Ascending aorta (tissue), 2 donors: ENCODE results near the gene TMTC2. TPM values are rescaled to one million over a fixed set of nuclear protein-coding genes. Genes with fewer than 3 reads are reported as not detected.

Experiments
- DNase-seq, 2 donors: peaks; one replicate each; pipeline ENCODE4 v3.0.0-alpha.2; 2019; ENCODE audit warnings: low spot score in 2 of 2
- H3K27ac ChIP-seq, 2 donors: fragments of 200-600 bp; sonication (generic); one replicate each; pipeline ENCODE4 v1.5.1; 2016 to 2017; ENCODE audit warnings: mild to moderate bottlenecking in 1 of 2
- H3K27me3 ChIP-seq: fragments of 200-600 bp; sonication (generic); one replicate; pipeline ENCODE4 v1.5.1; 2017
- H3K36me3 ChIP-seq, 2 donors: fragments of 200-600 bp; sonication (generic); one replicate each; pipeline ENCODE4 v1.5.1; 2016
- H3K4me1 ChIP-seq, 2 donors: fragments of 200-600 bp; sonication (generic); one replicate each; pipeline ENCODE4 v1.5.1; 2016 to 2017; ENCODE audit warnings: mild to moderate bottlenecking in 1 of 2
- H3K4me3 ChIP-seq, 2 donors: fragments of 200-600 bp; sonication (generic); one replicate each; pipeline ENCODE4 v1.5.1; 2016 to 2017; ENCODE audit warnings: mild to moderate bottlenecking in 1 of 2
- H3K9me3 ChIP-seq, 2 donors: fragments of 200-600 bp; sonication (generic); one replicate each; pipeline ENCODE4 v1.5.1; 2016
- intact Hi-C: fragments of 100-400 bp; cut with DNase I; formaldehyde crosslinking; loops from one replicate; pipeline ENCODE4 v1.15.1; 2023
- total RNA-seq: library from RNA; depleted of rRNA; stranded (reverse); fragments of >200 nt; gene quantifications from one replicate; pipeline ENCODE4 v1.1.0, GENCODE V29; 2016
- TF ChIP-seq, protein P1 (sequence below), 3 experiments: fragments of 200-600 bp in 2 of 3; fragments of 450-650 bp in 1 of 3; sonication (generic) in 2 of 3; IDR thresholded peaks; one replicate each; pipeline ENCODE4 v1.5.1; 2016 to 2019; ENCODE audit warnings: antibody characterized with exemption in 3 of 3, mild to moderate bottlenecking in 1 of 3, moderate library complexity in 1 of 3

TMTC2 gene
- total RNA-seq, 1 donor from 2014 or later, result 6.8 TPM

GRCh38 chr12:82862069-82862841 lies 175.5 kb downstream of the TMTC2 start:
- Histone ChIP-seq H3K27me3 (no peaks in the 10 kb centered on the region), H3K9me3 (no peaks in the 10 kb centered on the region), H3K36me3 (no peaks in the 10 kb centered on the region), H3K27ac (no peak overlapping the region), H3K4me1 (no peaks in the 10 kb centered on the region), H3K4me3 (no peak overlapping the region)
- TF ChIP-seq, protein P1, sequence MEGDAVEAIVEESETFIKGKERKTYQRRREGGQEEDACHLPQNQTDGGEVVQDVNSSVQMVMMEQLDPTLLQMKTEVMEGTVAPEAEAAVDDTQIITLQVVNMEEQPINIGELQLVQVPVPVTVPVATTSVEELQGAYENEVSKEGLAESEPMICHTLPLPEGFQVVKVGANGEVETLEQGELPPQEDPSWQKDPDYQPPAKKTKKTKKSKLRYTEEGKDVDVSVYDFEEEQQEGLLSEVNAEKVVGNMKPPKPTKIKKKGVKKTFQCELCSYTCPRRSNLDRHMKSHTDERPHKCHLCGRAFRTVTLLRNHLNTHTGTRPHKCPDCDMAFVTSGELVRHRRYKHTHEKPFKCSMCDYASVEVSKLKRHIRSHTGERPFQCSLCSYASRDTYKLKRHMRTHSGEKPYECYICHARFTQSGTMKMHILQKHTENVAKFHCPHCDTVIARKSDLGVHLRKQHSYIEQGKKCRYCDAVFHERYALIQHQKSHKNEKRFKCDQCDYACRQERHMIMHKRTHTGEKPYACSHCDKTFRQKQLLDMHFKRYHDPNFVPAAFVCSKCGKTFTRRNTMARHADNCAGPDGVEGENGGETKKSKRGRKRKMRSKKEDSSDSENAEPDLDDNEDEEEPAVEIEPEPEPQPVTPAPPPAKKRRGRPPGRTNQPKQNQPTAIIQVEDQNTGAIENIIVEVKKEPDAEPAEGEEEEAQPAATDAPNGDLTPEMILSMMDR (IDR thresholded peaks at IDR 0.05), result no peak
- DNase-seq, result no peak
- intact Hi-C loops, result no loop called here

DNA sequence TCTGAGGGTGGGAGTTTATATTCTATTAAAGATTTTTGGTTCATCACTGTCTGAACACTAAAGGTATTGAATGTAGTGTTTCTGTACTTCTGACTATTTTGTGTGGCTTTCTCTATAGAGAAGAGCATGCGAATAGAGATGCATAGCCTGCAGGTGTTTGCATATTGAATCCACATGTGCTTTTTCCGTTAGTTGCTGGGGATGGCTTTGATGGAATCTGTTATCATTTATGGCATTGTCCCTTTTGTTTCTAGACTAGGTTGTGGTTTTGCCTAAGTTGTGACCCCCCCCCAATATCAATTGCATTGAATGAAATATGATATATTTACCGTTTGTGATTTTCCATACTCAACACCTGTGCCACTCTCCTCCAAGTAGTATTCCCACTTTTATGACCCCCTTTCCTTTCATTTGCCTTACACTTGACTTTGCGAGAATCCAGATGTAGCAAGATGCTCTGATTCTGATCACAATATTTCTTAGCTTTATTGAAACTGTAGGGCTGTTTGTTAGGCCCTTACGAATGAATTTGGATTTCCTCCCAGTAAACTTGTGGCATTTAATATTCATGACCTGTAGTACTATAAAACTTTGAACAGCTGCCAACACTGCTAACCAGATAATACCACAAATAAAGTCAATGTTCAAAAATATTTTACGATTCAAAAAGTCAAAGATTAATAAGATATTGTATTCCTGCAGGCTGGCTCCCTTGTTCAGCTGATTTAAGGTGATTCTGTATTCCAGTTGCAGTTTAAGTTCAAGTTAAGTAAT lies 176.4 kb downstream of the TMTC2 start:
- DNase-seq, result no peak
- Histone ChIP-seq H3K27me3 (no peaks in the 10 kb centered on the region), H3K27ac (no peak overlapping the region), H3K9me3 (no peaks in the 10 kb centered on the region), H3K36me3 (no peaks in the 10 kb centered on the region), H3K4me1 (no peaks in the 10 kb centered on the region), H3K4me3 (no peak overlapping the region)
- intact Hi-C loops, result no loop called here
- TF ChIP-seq, protein P1 (IDR thresholded peaks at IDR 0.05), result no peak

DNA sequence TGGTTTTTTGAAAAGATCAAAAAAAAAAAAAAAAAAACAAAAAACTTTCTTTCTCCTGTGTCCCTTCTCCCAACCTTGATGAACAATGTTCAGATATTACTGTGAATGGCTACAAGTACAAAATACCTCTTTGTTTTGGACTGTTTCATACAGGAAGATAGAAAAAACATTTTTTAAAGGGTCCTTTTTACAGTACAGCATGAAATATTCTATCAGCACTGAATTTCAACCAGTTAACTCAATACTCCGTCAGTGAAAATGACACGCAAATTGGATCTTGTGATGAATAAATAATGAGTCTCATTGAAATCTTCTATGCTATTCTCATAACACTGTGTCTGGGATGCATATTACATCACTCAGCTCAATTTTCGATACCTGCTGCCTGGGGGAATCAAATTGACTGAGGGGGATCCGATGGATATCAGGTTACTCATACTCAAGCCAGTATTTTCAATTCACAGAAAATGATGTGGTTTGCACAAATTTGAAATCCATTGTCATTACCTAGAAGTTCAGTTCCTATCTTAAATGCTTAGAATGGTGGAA lies 179.6 kb downstream of the TMTC2 start:
- Histone ChIP-seq H3K9me3 (no peaks in the 10 kb centered on the region), H3K4me3 (no peak overlapping the region), H3K36me3 (no peaks in the 10 kb centered on the region), H3K27ac (no peak overlapping the region), H3K27me3 (no peaks in the 10 kb centered on the region), H3K4me1 (no peaks in the 10 kb centered on the region)
- intact Hi-C loops, result no loop called here
- TF ChIP-seq, protein P1 (IDR thresholded peaks at IDR 0.05), result no peak
- DNase-seq, result no peak

GRCh38 chr12:82866946-82867345 lies 180.2 kb downstream of the TMTC2 start:
- no peaks in the 10 kb centered on the region for H3K9me3 ChIP-seq
- TF ChIP-seq, protein P1 (IDR thresholded peaks at IDR 0.05), result no peak
- DNase-seq, result no peak
- H3K27me3 ChIP-seq, result no peaks in the 10 kb centered on the region
- intact Hi-C loops, result no loop called here
- H3K36me3 ChIP-seq, result no peaks in the 10 kb centered on the region
- no peak overlapping the region for H3K4me3 ChIP-seq
- H3K27ac ChIP-seq, result no peak overlapping the region
- H3K4me1 ChIP-seq, result no peaks in the 10 kb centered on the region

GRCh38 chr12:82867762-82868500 lies 181.2 kb downstream of the TMTC2 start:
- Histone ChIP-seq H3K4me1 (no peaks in the 10 kb centered on the region), H3K4me3 (no peak overlapping the region), H3K27ac (no peak overlapping the region), H3K36me3 (no peaks in the 10 kb centered on the region), H3K27me3 (no peaks in the 10 kb centered on the region), H3K9me3 (no peaks in the 10 kb centered on the region)
- no peak for DNase-seq
- intact Hi-C loops, result no loop called here
- TF ChIP-seq, protein P1 (IDR thresholded peaks at IDR 0.05), result no peak
